ENCODE data around the gene NFU1. TPM values are rescaled to one million over a fixed set of nuclear protein-coding genes. Genes with fewer than 3 reads are reported as not detected.
A peak's percentile ranks its signal among the peaks of the same experiment; 100 is the strongest.

NFU1 gene
- total RNA-seq, 2 donors from 2014 or later = 41.1 to 44.6 TPM

DNA sequence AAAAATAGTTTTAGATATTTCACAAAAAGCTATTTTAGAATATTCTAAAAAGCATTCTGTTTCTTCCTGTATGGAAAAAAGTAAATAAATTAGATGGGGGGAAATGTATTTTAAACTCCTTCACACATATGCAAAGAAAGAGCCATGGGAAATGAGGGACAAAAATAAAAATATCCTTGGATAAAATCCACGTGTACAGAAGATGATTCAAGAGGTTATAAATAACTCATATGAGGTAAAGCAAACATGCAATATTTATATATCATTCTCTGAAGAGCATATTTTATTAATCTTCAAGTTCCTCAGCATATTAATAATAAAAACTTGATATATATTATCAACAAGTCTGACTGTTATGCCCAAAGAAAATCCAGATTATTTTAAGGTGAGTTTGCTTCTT lies 41.4 kb downstream of the NFU1 start:
- ATAC-seq (no peak), DNase-seq (no peak)
- intact Hi-C loops (cut with DNase I, micrococcal nuclease) = no loop called here

- intact Hi-C loops (cut with DNase I, micrococcal nuclease) = no loop called here
- DNase-seq (no peak), ATAC-seq (no peak)
Measured at GRCh38 chr2:69393963-69394362, 43.3 kb downstream of the NFU1 start.

- intact Hi-C loops (cut with DNase I, micrococcal nuclease) = no loop called here
- ATAC-seq (peak; percentile 11), DNase-seq (no peak)
Measured at GRCh38 chr2:69390471-69390870, 46.8 kb downstream of the NFU1 start.

DNA sequence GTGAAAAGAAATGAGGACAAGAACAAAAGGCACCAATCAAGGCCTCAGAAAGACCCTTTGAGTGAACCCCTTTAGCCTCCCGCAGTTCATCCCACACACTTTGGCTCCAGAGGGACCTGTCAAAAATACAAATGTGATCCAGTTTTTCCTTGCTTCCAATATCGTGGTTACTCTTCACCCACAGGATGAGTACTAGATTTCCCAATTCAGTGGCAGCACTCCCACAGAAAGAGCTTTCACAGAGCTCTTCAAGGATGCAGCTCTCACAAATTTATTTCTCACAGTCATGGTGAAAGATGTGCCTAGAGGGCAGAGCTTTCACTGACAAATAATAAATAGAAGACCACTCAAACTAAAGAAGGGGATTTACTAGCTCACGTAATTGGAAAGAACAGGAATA lies 47.2 kb downstream of the NFU1 start:
- ATAC-seq = no peak
- DNase-seq = no peak
- intact Hi-C loops (cut with DNase I, micrococcal nuclease) = no loop called here

DNA sequence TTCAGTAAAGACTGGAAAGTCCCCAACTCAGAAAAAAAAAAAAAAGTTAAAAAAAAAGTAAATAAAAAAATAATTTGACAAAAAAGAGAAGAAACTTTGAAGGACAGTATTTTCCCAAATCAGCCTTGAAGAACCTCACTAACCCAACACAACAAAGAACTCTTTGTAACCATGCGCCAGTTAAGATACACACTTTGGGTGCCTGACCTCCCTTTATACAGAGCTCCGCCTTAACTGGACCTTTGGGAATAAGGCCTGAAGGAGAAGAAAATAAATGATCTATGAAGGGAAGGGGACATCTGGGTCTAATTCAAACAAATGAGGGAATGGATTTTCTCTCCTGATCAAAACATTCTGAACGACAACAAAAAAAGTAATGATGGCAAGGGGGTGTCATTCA lies 48.0 kb downstream of the NFU1 start:
- DNase-seq = no peak
- no peak for ATAC-seq
- intact Hi-C loops (cut with DNase I, micrococcal nuclease) = no loop called here

DNA sequence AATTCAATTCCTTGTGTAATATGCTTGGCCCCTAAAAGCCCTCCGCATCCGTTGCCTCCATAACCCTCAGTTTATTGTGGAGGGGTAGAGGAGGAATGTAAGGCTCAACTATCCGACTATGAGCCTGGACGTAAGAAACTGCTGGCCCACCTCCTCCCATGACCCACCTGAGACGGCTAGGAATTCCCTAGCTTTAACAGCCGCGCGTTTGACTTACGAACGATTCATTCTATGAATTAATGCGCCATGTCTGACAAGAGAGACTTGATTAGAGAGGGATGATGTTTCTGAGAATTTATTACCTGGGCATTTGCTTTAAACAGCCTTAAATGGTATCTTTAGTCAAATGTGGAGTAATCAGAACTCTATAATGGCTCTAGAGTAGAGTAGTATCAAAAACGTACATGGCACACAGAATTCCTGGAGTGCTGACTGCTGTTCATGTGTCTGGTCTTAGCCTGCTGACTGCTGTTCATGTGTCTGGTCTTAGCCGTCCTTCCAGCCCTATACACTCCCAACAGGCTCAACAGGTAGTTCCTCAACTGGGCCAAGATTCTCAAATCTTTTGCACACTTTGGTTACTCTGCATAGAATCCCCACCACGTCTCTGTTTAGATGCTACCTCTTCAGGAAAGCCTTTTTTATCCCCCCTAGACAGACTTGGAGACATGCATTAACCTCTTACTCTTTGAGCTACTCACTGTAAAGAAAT lies 49.3 kb downstream of the NFU1 start:
- DNase-seq = no peak
- intact Hi-C loops (cut with DNase I, micrococcal nuclease) = no loop called here
- ATAC-seq = no peak

GRCh38 chr2:69386789-69387734 lies 50.2 kb downstream of the NFU1 start, which contains the start of gene GFPT1:
GFPT1 (minus strand) TSS chr2:69387227; CDS start chr2:69387071, 156 bp downstream.
- intact Hi-C loops (cut with DNase I, micrococcal nuclease) = no loop called here
- DNase-seq = peak; percentile 94 to 98
- peak; percentile 87 for ATAC-seq

DNA sequence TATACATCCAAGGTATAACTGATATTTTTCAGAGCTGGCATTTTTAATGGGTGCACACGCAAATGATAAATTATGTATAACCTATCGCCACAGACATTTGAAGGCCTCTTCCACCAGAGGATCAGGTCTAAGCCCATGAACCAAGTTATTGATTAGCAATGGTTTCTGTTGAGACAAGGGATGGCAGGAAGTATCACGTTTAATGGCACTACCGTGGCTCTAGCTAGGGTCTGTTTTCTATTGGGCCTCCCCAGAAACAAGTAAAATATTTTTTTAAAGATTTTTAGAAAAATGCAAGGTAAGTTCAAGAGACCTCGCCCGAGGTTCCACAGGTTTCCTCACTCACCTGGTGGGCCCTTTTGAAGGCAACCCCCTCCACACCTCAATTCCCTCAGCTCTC lies 50.9 kb downstream of the NFU1 start:
- intact Hi-C loops (cut with DNase I, micrococcal nuclease) = no loop called here
- ATAC-seq (no peak), DNase-seq (no peak)

DNA sequence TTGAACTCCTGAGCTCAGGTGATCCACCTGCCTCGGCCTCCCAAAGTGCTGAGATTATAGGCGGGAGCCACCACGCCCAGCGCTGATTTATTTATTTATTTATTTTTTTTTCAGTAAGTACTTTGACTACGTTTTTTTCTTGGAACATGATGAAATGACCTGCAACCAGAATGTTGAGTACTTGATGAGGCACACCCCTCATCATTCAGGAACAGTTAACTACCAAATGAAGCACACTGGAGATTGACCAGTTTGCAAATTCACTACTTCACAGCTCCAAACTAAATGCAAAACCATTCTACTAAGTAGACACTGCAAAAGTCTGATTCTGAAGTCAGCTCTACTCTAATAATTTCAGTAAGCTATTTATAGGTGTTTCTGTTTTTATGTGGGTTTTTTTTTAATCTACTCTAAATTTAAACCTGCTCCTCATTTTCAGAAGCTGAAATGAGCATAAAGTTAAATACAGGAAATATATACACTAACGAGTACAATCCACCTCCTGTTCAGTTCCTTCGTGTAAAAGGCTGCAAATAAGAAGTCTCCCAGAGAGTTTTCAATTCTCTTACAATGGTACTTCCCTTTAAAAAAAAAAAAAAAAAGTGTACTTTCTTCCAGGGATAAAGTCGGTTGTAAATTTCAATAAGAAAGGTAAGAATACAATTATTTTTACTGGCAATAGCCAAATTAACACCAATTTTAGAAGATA lies 51.6 kb downstream of the NFU1 start:
- ATAC-seq (no peak), DNase-seq (no peak)
- intact Hi-C loops (cut with DNase I, micrococcal nuclease) = no loop called here

DNA sequence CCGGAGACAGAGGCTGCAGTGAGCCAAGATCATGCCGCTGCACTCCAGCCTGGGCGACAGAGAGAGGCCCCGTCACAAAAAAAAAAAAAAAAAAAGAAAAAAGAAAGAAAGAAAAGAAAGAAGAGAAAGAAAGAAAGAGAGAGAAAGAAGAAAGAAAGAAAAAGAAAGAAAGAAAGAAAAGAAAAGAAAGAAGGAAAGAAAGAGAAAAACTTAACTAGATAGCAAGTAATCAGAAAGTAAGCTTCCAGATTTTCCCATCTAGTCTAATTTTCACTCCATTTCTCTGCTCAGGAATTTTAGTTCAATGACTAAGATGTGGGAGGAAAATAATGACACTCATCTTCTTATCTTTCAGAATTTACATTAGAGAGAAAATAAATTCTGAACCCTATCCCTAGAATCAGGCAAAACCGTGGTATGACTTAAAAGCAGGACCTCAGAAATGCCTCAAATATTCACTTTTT lies 52.6 kb downstream of the NFU1 start:
- DNase-seq (no peak), ATAC-seq (no peak)
- intact Hi-C loops (cut with DNase I, micrococcal nuclease) = no loop called here

DNA sequence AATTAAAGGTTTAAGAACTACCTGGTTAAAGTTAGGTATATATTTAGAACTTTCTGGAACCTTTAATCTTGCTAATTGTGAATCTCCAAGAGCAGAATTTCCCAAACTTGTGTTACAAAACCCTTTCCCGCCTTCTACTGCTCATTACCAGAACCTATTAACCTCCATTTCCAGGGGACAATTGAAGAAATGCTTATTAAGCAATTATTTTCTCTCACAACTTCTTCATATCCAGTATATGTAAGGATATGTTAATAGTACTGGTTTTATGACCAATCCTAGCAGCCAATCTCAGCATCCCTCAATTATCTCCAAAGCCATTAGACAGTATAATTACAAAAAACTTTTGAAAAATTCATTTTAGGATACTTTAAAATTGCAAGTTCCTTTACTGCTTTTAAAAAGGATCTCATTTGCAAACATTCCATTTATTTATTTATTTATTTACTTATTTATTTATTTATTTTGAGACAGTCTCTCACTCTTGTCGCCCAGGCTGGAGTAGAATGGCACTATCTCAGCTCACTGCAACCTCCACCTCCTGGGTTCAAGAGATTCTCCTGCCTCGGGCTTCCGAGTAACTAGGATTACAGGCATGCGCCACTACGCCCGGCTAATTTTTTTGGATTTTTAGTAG lies 53.9 kb downstream of the NFU1 start:
- intact Hi-C loops (cut with DNase I, micrococcal nuclease) = no loop called here
- ATAC-seq = no peak

GRCh38 chr2:69382547-69382946 lies 54.7 kb downstream of the NFU1 start:
- ATAC-seq = peak; percentile 51
- intact Hi-C loops (cut with DNase I, micrococcal nuclease) = no loop called here
- DNase-seq = no peak

More for the DNA sequence above, 53.9 kb downstream of the NFU1 start:
- no peak for DNase-seq

GRCh38 chr2:69381337-69381737 lies 55.9 kb downstream of the NFU1 start:
- ATAC-seq (peak; percentile 73), DNase-seq (no peak)
- intact Hi-C loops (cut with DNase I, micrococcal nuclease) = no loop called here

- DNase-seq (no peak), ATAC-seq (no peak)
- intact Hi-C loops (cut with DNase I, micrococcal nuclease) = no loop called here
Measured at GRCh38 chr2:69380072-69380917, 56.9 kb downstream of the NFU1 start.

- ATAC-seq = no peak
- no peak for DNase-seq
- intact Hi-C loops (cut with DNase I, micrococcal nuclease) = no loop called here
Measured at GRCh38 chr2:69376403-69376802, 60.8 kb downstream of the NFU1 start.

DNA sequence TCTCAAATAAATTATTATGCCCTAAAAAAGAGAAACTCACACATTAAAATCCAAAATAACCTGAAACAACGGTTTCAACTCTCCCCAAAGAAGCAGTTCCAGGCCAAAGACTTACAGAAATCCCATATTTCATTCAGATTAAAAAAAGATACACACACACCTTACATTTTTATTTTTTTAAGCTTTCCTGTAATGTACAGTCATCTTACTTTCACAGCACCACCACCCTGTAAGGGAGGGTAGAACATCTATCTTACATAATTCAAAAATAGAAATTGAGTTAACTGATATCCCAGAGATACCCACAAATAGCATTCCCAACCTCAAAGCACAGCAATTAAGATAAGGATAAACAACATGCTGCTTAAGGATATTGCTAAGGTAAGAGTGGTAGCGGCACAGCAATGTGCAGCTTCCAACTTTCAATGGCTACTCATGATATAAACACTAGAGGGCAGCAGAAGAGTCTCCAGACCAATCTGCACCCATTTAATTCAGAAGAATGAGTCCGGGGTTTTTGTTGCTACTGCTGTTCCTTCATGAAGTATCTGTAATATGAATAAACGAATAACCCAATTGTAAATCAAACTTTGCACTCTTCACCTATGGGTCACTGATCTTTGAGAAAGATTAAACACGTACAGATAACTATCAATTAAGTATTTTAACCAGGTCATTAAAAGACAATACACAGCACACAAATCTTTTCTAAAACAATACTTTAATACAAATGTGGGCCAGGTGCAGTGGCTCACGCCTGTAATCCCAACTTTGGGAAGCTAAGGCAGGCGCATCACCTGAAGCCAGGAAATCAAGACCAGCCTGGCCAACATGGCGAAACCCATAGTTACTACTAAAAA lies 61.5 kb downstream of the NFU1 start:
- DNase-seq (no peak), ATAC-seq (peak; percentile 76)
- intact Hi-C loops (cut with DNase I, micrococcal nuclease) = no loop called here

DNA sequence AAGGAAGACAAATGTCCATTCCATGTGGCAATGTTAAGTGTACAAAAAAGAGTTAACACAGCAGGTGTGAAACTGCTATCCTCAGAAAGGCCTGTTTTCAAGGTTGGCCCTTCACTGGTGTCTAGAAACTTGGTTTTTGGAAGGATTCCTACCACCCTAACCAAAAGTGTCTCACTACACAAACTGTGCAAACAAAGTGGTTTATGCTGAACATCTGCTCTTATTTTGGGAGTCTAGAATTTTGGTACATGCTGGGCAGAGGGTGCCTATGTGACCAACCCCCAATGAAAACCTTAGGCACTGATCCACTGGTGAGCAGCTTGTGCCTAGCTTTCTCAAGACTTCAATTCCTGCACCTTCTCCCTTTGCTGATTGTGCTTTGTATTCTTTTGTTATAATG lies 64.5 kb downstream of the NFU1 start:
- intact Hi-C loops (cut with DNase I, micrococcal nuclease) = no loop called here
- no peak for DNase-seq
- ATAC-seq = no peak

Data from left colon (tissue), 2 donors.